Measurements from ENCODE around the gene HOXA10.

Gene HOXA10

GRCh38 chr7:27173956-27174873 lies at the start of gene HOXA10:
HOXA10 (minus strand) TSS chr7:27174320; CDS start chr7:27174306, 14 bp downstream.
- DNase-seq (ENCODE audit: low read depth) = no peak

- DNase-seq (ENCODE audit: low read depth) = no peak
Measured at GRCh38 chr7:27221201-27221797, 47.2 kb upstream of the HOXA10 start.

- no peak for DNase-seq (ENCODE audit: low read depth)
Measured at GRCh38 chr7:27220440-27220955, 46.4 kb upstream of the HOXA10 start.

GRCh38 chr7:27219821-27220220 lies 45.7 kb upstream of the HOXA10 start:
- no peak for DNase-seq (ENCODE audit: low read depth)

- DNase-seq (ENCODE audit: low read depth) = no peak
Measured at GRCh38 chr7:27217951-27218350, 43.8 kb upstream of the HOXA10 start.

GRCh38 chr7:27215356-27215755 lies 41.2 kb upstream of the HOXA10 start:
- DNase-seq (ENCODE audit: low read depth) = no peak

GRCh38 chr7:27214239-27214950 lies 40.3 kb upstream of the HOXA10 start:
- DNase-seq (ENCODE audit: low read depth) = no peak

GRCh38 chr7:27213433-27214238 lies 39.5 kb upstream of the HOXA10 start:
- DNase-seq (ENCODE audit: low read depth) = no peak

GRCh38 chr7:27212497-27213432 lies 38.6 kb upstream of the HOXA10 start:
- DNase-seq (ENCODE audit: low read depth) = no peak

GRCh38 chr7:27211764-27212204 lies 37.7 kb upstream of the HOXA10 start:
- DNase-seq (ENCODE audit: low read depth) = no peak

GRCh38 chr7:27211084-27211446 lies 36.9 kb upstream of the HOXA10 start:
- DNase-seq (ENCODE audit: low read depth) = no peak

- DNase-seq (ENCODE audit: low read depth) = no peak
Measured at GRCh38 chr7:27210441-27211083, 36.4 kb upstream of the HOXA10 start.

- no peak for DNase-seq (ENCODE audit: low read depth)
Measured at GRCh38 chr7:27209933-27210440, 35.9 kb upstream of the HOXA10 start.

- no peak for DNase-seq (ENCODE audit: low read depth)
Measured at GRCh38 chr7:27208998-27209397, 34.9 kb upstream of the HOXA10 start.

- DNase-seq (ENCODE audit: low read depth) = no peak
Measured at GRCh38 chr7:27207348-27207985, 33.3 kb upstream of the HOXA10 start.

- DNase-seq (ENCODE audit: low read depth) = no peak
Measured at GRCh38 chr7:27205325-27206280, 31.5 kb upstream of the HOXA10 start.

- DNase-seq (ENCODE audit: low read depth) = no peak
Measured at GRCh38 chr7:27204851-27205322, 30.8 kb upstream of the HOXA10 start.
